Stomach (tissue), 9 donors: ENCODE measurements around the gene PRTG. TPM values are rescaled to one million over a fixed set of nuclear protein-coding genes. Genes with fewer than 3 reads are reported as not detected.
A peak's percentile ranks its signal among the peaks of the same experiment; 100 is the strongest.

ENCODE experiments used
- DNase-seq, 2 donors: peaks; one replicate each; pipeline versions ENCODE4 v3.0.0 to v3.0.0-alpha.2; 2013 to 2019
- H3K27ac ChIP-seq, 5 donors: fragments of 200-600 bp in 4 of 5; sonication (generic) in 4 of 5; one replicate each; pipeline ENCODE4 v1.5.1; 2013 to 2019; ENCODE audit warnings: mild to moderate bottlenecking in 1 of 5, moderate library complexity in 1 of 5
- H3K27me3 ChIP-seq, 3 donors: fragments of 200-600 bp; sonication (generic); one replicate each; pipeline ENCODE4 v1.5.1; 2017 to 2019; ENCODE audit warnings: mixed run types in 1 of 3
- H3K36me3 ChIP-seq, 4 donors: fragments of 200-600 bp; sonication (generic); 1 replicate in 3 of 4; 2 replicates in 1 of 4; pipeline ENCODE4 v1.5.1; 2016 to 2019
- H3K4me1 ChIP-seq, 4 donors: fragments of 200-600 bp; sonication (generic); one replicate each; pipeline ENCODE4 v1.5.1; 2016 to 2019
- H3K4me3 ChIP-seq, 4 donors: fragments of 200-600 bp; sonication (generic) in 3 of 4; one replicate each; pipeline ENCODE4 v1.5.1; 2016 to 2019; ENCODE audit warnings: mild to moderate bottlenecking in 1 of 4
- H3K9me3 ChIP-seq, 4 donors: fragments of 200-600 bp; sonication (generic); one replicate each; pipeline ENCODE4 v1.5.1; 2016 to 2019
- EP300 ChIP-seq: sonication (generic); formaldehyde crosslinking; IDR thresholded peaks from one replicate; pipeline ENCODE4 v1.6.1; 2017; ENCODE audit warnings: antibody characterized with exemption
- POLR2A ChIP-seq, 4 donors: fragments of 450-650 bp; IDR thresholded peaks; one replicate each; pipeline ENCODE4 v1.6.1; 2016; ENCODE audit warnings: antibody characterized with exemption in 4 of 4, control low read depth in 2 of 4, mild to moderate bottlenecking in 1 of 4, moderate library complexity in 1 of 4
- POLR2AphosphoS5 ChIP-seq, 3 donors: sonication (generic); formaldehyde crosslinking; IDR thresholded peaks; one replicate each; pipeline ENCODE4 v1.6.1; 2016; ENCODE audit warnings: antibody characterized with exemption in 3 of 3
- WGBS, 5 donors: extraction: QIAGEN DNeasy Blood & Tissue Kit in 3 of 5; methylation state at CpG; one replicate each; pipeline versions ENCODE4 v1.1.5 to v1.1.7; 2013 to 2018; 5-methylcytosine and 5-hydroxymethylcytosine counted together
- intact Hi-C: fragments of 100-400 bp; cut with DNase I; formaldehyde crosslinking; loops from one replicate; pipeline ENCODE4 v1.15.1; 2023; ENCODE audit warnings: low total_unique reads
- polyA plus RNA-seq, 3 donors: library from polyadenylated mRNA; stranded (reverse); fragments of 200-250 nt; gene quantifications; one replicate each; pipeline ENCODE4 v1.2.3, GENCODE V29; 2013
- total RNA-seq, 5 donors: library from RNA; depleted of rRNA; stranded (reverse); fragments of >200 nt; gene quantifications; one replicate each; pipeline versions ENCODE4 v1.1.0 to v1.2.3, GENCODE V29; 2014 to 2016
- TF ChIP-seq, protein P1 (sequence below), 7 experiments: fragments of 450-650 bp in 4 of 7; fragments of 200-600 bp in 3 of 7; sonication (generic) in 3 of 7; IDR thresholded peaks; one replicate each; pipeline ENCODE4 v1.5.1; 2016 to 2019; ENCODE audit warnings: antibody characterized with exemption in 7 of 7, control low read depth in 2 of 7, mild to moderate bottlenecking in 1 of 7
- donor health status: healthy with polysubstance abuse.
- donor health status: Bipolar disorder and iron deficiency.
- donor health status: healthy.

PRTG gene
- total and polyA plus RNA-seq, 8 donors, result under 0.01 to 12.3 (median 0.63) TPM; not detected in 2

GRCh38 chr15:55665605-55666227 is 77.2 kb downstream of the PRTG start:
- peaks cover 0 to 7% (median 0%) of the 10 kb centered on the region in 4 donors for H3K4me1 ChIP-seq
- WGBS, 5 donors, result 83 to 95% (median 89%) methylated on average over 4 of the region's 4 CpGs
- H3K27me3 ChIP-seq, result no peaks in the 10 kb centered on the region
- no peaks in the 10 kb centered on the region for H3K9me3 ChIP-seq
- H3K27ac ChIP-seq, result no peak overlapping the region
- intact Hi-C loops, result no loop called here
- no peak for DNase-seq
- no peak overlapping the region for H3K4me3 ChIP-seq
- no peaks in the 10 kb centered on the region for H3K36me3 ChIP-seq
- TF ChIP-seq POLR2AphosphoS5 (IDR thresholded peaks at IDR 0.05) (no peak), EP300 (no peak), POLR2A (IDR thresholded peaks at IDR 0.05) (no peak)
- TF ChIP-seq, protein P1, sequence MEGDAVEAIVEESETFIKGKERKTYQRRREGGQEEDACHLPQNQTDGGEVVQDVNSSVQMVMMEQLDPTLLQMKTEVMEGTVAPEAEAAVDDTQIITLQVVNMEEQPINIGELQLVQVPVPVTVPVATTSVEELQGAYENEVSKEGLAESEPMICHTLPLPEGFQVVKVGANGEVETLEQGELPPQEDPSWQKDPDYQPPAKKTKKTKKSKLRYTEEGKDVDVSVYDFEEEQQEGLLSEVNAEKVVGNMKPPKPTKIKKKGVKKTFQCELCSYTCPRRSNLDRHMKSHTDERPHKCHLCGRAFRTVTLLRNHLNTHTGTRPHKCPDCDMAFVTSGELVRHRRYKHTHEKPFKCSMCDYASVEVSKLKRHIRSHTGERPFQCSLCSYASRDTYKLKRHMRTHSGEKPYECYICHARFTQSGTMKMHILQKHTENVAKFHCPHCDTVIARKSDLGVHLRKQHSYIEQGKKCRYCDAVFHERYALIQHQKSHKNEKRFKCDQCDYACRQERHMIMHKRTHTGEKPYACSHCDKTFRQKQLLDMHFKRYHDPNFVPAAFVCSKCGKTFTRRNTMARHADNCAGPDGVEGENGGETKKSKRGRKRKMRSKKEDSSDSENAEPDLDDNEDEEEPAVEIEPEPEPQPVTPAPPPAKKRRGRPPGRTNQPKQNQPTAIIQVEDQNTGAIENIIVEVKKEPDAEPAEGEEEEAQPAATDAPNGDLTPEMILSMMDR (IDR thresholded peaks at IDR 0.05), result no peak

- H3K9me3 ChIP-seq, result no peaks in the 10 kb centered on the region
- TF ChIP-seq POLR2AphosphoS5 (IDR thresholded peaks at IDR 0.05) (no peak), POLR2A (IDR thresholded peaks at IDR 0.05) (no peak), EP300 (no peak)
- TF ChIP-seq, protein P1 (IDR thresholded peaks at IDR 0.05), result no peak
- no peaks in the 10 kb centered on the region for H3K36me3 ChIP-seq
- no peak overlapping the region for H3K4me3 ChIP-seq
- H3K4me1 ChIP-seq, result peaks cover 0 to 7% (median 0%) of the 10 kb centered on the region in 4 donors
- intact Hi-C loops, result no loop called here
- DNase-seq, result peak in 1 of 2 donors; percentile 42
- no peaks in the 10 kb centered on the region for H3K27me3 ChIP-seq
- H3K27ac ChIP-seq, result no peak overlapping the region
These were observed 81.5 kb downstream of the PRTG start for GRCh38 chr15:55661428-55661827.

DNA sequence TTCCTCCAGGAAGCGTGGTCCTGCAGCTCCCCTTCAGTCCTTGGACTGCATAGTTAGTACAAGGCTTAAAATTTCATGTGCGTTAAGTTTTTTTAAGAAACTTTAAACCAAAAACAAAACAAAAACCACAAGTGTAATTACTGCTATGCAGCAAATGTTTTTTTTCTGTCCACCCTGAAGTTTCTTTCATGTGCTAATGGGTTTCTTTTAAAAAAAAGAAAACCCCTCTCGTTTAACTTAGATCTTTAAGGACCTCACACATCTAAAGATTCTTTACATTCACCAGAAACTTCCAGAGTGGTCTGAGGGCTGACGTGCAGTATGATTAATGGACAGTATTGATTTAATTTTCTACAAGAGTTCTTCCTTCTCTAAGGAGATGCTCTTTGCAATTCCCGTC is 82.8 kb downstream of the PRTG start:
- peaks cover 0 to 7% (median 0%) of the 10 kb centered on the region in 4 donors for H3K4me1 ChIP-seq
- H3K36me3 ChIP-seq, result no peaks in the 10 kb centered on the region
- intact Hi-C loops, result no loop called here
- DNase-seq, result no peak
- no peak overlapping the region for H3K4me3 ChIP-seq
- TF ChIP-seq EP300 (no peak), POLR2A (IDR thresholded peaks at IDR 0.05) (no peak), POLR2AphosphoS5 (IDR thresholded peaks at IDR 0.05) (no peak)
- TF ChIP-seq, protein P1 (IDR thresholded peaks at IDR 0.05), result no peak
- H3K9me3 ChIP-seq, result no peaks in the 10 kb centered on the region
- WGBS, 5 donors, result 88 to 95% (median 92%) methylated on average over 5 of the region's 5 CpGs
- no peaks in the 10 kb centered on the region for H3K27me3 ChIP-seq
- H3K27ac ChIP-seq, result no peak overlapping the region

- Histone ChIP-seq H3K36me3 (no peaks in the 10 kb centered on the region), H3K27ac (no peak overlapping the region), H3K27me3 (no peaks in the 10 kb centered on the region), H3K4me3 (no peak overlapping the region), H3K4me1 (peaks cover 0 to 7% (median 0%) of the 10 kb centered on the region in 4 donors), H3K9me3 (no peaks in the 10 kb centered on the region)
- intact Hi-C loops, result no loop called here
- WGBS, 5 donors, result 96 to 98% (median 96%) methylated on average over 11 of the region's 11 CpGs
- DNase-seq, result no peak
- TF ChIP-seq EP300, result no peak
- no peak for TF ChIP-seq POLR2AphosphoS5 (IDR thresholded peaks at IDR 0.05)
- TF ChIP-seq, protein P1 (IDR thresholded peaks at IDR 0.05), result no peak
- TF ChIP-seq POLR2A (IDR thresholded peaks at IDR 0.05), result no peak
These were observed 83.5 kb downstream of the PRTG start for GRCh38 chr15:55659481-55659880.
